ENCODE results near the gene SYT7. TPM values are rescaled to one million over a fixed set of nuclear protein-coding genes. Genes with fewer than 3 reads are reported as not detected.

Gene SYT7
- total and polyA plus RNA-seq, 4 donors = 1.7 to 10.6 (median 3.8) TPM

GRCh38 chr11:61526229-61526628 lies 54.6 kb downstream of the SYT7 start:
- H3K27me3 ChIP-seq (ENCODE audit: control insufficient read depth in 3 of 3, insufficient read depth in 3 of 3, low read length in 2 of 3) = no peaks in the 10 kb centered on the region

GRCh38 chr11:61524963-61525587 lies 55.8 kb downstream of the SYT7 start:
- no peak overlapping the region for H3K27ac ChIP-seq (ENCODE audit: low read depth in 1 of 2, low read length in 1 of 2)
- no peak for TF ChIP-seq CTCF (IDR thresholded peaks at IDR 0.05; ENCODE audit: control extremely low read depth, extremely low read depth)
- H3K27me3 ChIP-seq (ENCODE audit: control insufficient read depth in 3 of 3, insufficient read depth in 3 of 3, low read length in 2 of 3) = no peaks in the 10 kb centered on the region
- H3K9me3 ChIP-seq (ENCODE audit: control insufficient read depth in 4 of 4, insufficient read depth in 3 of 4, low read length in 3 of 4) = no peaks in the 10 kb centered on the region
- no peak for DNase-seq
- peaks cover 0 to 9% (median 4%) of the 10 kb centered on the region in 5 donors for H3K4me1 ChIP-seq (ENCODE audit: control insufficient read depth in 5 of 5, insufficient read depth in 5 of 5, low read length in 5 of 5)
- peaks cover 0 to 2% (median under 1%) of the 10 kb centered on the region in 4 donors for H3K36me3 ChIP-seq (ENCODE audit: control insufficient read depth in 4 of 4, insufficient read depth in 4 of 4, low read length in 4 of 4)
- no peak for ATAC-seq (ENCODE audit: insufficient read depth, low FRiP score)
- no peak overlapping the region for H3K9ac ChIP-seq (ENCODE audit: insufficient read depth in 1 of 2, low read length in 2 of 2)
- H3K4me3 ChIP-seq = no peak overlapping the region
- 89 to 93% methylated on average over 19 of the region's 19 CpGs for WGBS, 2 donors

More at GRCh38 chr11:61526229-61526628, 54.6 kb downstream of the SYT7 start:
- no peak for TF ChIP-seq CTCF (IDR thresholded peaks at IDR 0.05; ENCODE audit: control extremely low read depth, extremely low read depth)
- Histone ChIP-seq H3K36me3 (ENCODE audit: control insufficient read depth in 4 of 4, insufficient read depth in 4 of 4, low read length in 4 of 4) (peaks cover 0 to 2% (median under 1%) of the 10 kb centered on the region in 4 donors), H3K4me3 (no peak overlapping the region), H3K9me3 (ENCODE audit: control insufficient read depth in 4 of 4, insufficient read depth in 3 of 4, low read length in 3 of 4) (no peaks in the 10 kb centered on the region), H3K27ac (ENCODE audit: low read depth in 1 of 2, low read length in 1 of 2) (no peak overlapping the region), H3K4me1 (ENCODE audit: control insufficient read depth in 5 of 5, insufficient read depth in 5 of 5, low read length in 5 of 5) (peaks cover 0 to 10% (median 5%) of the 10 kb centered on the region in 5 donors), H3K9ac (ENCODE audit: insufficient read depth in 1 of 2, low read length in 2 of 2) (no peak overlapping the region)
- ATAC-seq (ENCODE audit: insufficient read depth, low FRiP score) = no peak
- DNase-seq = no peak
- WGBS, 2 donors = 96 to 100% methylated on average over 1 of the region's 1 CpG

DNA sequence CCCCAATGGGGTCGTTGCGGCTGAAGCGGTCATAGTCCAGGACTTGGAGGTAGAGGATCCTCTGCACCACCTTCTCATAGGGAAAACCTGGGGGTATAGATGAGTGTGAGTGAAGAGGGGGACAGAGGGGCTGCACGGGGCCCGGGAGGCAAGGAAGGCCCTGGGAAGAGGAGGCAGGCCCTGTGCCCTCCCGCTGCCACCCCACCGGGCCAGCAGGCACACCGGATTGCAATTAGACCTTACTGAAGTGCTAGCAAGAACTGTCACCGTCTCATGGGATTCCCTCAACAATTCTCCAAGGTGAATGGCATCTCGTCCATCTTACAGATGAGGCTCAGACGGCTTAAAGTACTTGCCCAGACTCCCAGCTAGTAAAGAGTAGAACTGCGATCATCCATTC lies 56.4 kb downstream of the SYT7 start:
- DNase-seq (no peak), ATAC-seq (ENCODE audit: insufficient read depth, low FRiP score) (no peak)
- H3K9me3 ChIP-seq (ENCODE audit: control insufficient read depth in 4 of 4, insufficient read depth in 3 of 4, low read length in 3 of 4) = no peaks in the 10 kb centered on the region
- H3K9ac ChIP-seq (ENCODE audit: insufficient read depth in 1 of 2, low read length in 2 of 2) = no peak overlapping the region
- peaks cover 0 to 4% (median under 1%) of the 10 kb centered on the region in 5 donors for H3K4me1 ChIP-seq (ENCODE audit: control insufficient read depth in 5 of 5, insufficient read depth in 5 of 5, low read length in 5 of 5)
- 88 to 92% methylated on average over 12 of the region's 12 CpGs for WGBS, 2 donors
- no peak for TF ChIP-seq CTCF (IDR thresholded peaks at IDR 0.05; ENCODE audit: control extremely low read depth, extremely low read depth)
- H3K36me3 ChIP-seq (ENCODE audit: control insufficient read depth in 4 of 4, insufficient read depth in 4 of 4, low read length in 4 of 4) = peaks cover 0 to 2% (median under 1%) of the 10 kb centered on the region in 4 donors
- no peak overlapping the region for H3K27ac ChIP-seq (ENCODE audit: low read depth in 1 of 2, low read length in 1 of 2)
- H3K27me3 ChIP-seq (ENCODE audit: control insufficient read depth in 3 of 3, insufficient read depth in 3 of 3, low read length in 2 of 3) = no peaks in the 10 kb centered on the region
- H3K4me3 ChIP-seq = no peak overlapping the region
